ENCODE results near the gene TTC21A.

TTC21A gene

DNA sequence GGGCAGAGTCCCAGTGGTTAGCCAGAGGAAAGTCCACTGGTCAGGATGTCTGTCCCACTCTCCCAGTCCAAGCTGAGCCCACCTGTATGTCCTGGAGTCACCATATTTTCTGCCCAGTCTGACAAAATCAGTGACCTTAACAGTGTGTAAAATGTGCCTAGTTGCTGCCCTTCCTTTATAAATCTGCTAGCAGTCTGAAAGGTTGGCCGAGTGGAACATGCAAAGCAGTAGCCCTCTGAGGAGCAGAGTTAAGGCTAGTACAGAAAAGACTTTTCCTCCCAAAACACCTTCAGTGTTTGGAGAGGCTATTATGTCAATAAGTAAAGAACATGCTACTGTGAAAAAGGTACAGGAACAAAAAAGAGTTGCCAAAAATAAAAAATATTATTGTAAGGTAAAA, 15.3 kb downstream of the TTC21A start:
- DNase-seq: no peak

DNA sequence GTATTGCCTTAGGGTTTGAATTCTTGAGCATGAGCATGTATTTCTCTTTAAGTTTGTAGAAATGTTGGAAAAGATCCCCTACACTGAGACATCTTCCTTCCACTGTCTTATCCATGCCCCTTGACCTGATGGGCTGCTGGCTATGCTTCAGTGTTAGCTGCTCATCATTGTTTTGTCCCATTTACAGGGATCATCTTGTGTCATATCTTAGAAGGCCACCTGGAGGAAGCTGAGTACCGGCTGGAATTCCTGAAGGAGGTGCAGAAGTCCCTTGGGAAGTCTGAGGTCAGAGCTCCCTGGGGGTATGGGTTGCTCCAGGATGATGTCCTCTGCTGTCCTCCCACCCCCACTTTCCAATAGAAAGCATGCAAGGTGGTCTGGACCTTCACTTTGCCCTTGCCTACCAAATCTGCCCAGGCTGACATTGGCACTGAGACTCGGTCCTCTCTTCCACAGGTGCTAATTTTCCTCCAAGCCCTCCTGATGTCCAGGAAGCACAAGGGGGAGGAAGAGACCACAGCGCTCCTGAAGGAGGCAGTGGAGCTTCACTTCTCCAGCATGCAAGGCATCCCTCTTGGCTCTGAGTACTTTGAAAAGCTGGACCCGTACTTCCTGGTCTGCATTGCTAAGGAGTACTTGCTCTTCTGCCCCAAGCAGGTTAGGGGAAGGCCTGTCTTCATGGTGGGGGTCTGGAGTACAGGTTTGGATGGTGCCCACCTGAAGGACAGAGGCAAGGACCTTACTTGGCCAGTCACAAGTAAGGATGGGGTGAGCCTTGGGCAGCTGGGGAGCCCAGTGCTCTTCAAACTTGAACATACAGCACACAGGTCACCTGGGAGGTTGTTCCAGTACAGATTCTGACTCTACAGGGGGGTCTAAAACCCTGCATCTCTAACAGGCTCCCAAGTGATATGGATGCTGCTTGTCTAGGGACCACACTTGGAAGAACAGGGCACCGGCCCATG, 17.7 kb downstream of the TTC21A start:
- DNase-seq: no peak

DNA sequence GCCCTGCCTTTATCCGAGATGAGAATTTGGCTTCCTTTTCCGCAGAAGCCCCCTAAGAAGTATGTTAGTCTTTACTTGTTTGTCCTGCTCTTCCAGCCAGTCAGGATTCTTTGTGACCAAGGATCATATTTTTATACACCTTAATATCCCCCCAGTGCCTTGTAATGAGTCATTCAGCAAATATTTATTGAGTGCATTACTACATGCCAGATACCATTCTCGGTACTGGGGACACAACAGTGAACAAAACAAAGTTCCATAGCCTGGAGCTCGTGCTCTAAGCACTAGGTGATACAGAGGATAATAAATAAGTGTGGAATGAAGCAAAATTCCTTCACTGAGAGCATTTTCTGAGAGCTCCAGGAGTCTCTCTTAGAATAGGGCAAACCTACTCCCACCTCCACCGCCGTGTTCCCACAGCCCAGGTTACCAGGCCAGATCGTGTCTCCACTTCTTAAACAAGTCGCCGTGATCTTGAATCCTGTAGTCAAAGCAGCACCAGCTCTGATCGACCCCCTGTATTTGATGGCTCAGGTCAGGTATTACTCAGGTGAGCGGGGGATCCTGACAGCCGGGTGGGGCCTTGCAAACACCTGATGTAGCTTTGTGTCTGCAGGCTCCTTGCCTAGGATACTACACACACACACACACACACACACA, 18.5 kb downstream of the TTC21A start:
- DNase-seq: no peak

DNA sequence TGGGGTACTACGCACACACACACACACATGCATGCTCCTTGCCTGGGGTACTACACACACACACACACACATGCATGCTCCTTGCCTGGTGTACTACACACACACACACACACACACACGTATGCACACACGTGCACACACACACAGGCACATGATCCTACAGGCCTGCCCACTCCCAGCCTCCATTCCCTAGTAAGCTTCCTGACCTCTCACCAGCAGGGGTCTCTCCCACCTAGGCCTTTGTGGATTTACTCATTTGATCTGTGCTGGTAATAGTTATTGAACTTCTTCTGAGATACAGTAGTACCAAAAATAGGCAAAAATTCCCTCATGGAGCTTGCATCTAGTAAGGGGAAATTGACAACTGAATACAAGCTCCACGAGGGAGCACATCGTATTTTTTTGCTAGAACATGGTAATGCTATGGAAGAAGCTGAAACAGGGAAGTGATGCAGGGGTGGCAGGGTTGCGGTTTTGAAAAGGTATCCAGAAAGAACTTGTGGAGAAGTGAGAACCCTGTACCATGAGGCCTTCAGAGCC, 19.1 kb downstream of the TTC21A start:
- DNase-seq: peak; percentile 13

- no peak for DNase-seq
Measured at GRCh38 chr3:39127269-39127907, 19.9 kb downstream of the TTC21A start.

DNA sequence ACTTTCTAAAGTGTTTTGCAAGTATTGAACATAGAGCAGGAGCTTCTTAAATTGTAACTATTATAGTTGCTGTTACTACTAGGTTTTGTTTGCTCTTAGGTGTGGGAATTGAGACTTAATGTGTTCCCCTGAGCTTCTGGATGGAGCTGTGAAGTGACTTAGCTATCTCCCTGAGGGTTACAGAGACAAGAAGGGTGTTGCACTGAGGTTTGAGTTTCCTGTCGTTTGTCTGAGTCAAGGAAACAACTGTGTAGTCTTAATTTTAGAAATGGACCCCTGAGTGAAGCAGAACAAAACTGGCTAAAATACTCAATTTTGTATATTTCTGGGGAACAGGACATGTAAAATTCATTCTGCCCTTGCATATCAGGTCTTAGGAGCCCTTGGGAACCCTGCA, 20.4 kb downstream of the TTC21A start:
- DNase-seq: no peak

DNA sequence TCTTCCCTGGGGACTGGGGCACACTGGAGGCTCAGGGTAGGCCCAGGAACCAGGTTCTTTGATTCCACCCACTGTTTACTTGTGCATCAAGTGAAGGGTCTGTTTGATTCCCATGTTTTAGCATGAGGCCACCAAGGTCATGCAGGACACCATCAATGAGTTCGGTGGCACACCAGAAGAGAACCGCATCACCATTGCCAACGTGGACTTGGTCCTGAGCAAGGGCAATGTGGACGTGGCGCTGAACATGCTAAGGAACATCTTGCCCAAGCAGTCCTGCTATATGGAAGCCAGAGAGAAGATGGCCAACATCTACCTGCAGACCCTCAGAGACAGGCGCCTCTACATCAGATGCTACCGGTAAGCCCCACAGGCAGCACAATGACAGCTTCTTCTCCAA, 21.5 kb downstream of the TTC21A start:
- no peak for DNase-seq

- no peak for DNase-seq
Measured at GRCh38 chr3:39130026-39130425, 22.5 kb downstream of the TTC21A start.

- DNase-seq: no peak
Measured at GRCh38 chr3:39130693-39131265, 23.3 kb downstream of the TTC21A start.

- no peak for DNase-seq
Measured at GRCh38 chr3:39132096-39133092, 24.9 kb downstream of the TTC21A start.

DNA sequence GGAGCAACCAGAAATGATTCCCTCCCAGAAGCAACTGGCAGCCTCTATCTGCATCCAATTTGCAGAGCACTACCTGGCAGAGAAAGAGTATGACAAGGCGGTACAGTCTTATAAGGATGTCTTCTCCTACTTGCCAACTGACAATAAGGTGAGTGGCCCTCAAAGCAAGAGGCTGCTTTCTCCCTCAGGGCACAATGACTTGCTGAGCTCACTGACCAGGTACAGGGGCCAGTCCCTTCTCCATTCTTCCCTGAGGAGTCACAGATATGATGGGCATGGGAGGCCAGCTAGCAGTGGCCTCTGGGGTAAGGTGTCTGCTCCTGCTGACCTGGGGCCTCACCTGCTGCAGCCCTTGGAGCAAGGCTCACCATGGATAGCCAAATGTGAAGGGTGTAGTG, 25.6 kb downstream of the TTC21A start:
- DNase-seq: no peak

- no peak for DNase-seq
Measured at GRCh38 chr3:39133822-39134221, 26.3 kb downstream of the TTC21A start.

DNA sequence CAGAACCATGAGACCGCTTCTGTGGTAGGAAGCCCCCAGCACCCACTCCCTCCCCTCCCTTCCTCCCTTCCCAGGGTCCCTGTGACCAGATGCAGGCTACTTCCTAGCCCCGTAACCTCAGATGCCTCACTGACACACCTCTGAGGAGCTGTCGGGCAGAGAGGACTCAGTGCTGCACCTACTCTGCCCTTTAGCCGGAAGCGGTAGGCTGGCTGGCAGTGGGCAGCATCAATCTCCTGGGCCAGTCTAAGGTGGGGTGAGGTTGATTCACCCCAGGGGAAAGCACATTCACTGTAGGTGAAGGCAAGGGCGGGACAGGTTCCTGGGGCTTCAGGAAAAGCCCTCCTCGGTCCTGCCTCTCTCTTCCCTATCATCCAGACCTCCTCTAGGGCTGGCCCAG, 26.8 kb downstream of the TTC21A start:
- no peak for DNase-seq

DNA sequence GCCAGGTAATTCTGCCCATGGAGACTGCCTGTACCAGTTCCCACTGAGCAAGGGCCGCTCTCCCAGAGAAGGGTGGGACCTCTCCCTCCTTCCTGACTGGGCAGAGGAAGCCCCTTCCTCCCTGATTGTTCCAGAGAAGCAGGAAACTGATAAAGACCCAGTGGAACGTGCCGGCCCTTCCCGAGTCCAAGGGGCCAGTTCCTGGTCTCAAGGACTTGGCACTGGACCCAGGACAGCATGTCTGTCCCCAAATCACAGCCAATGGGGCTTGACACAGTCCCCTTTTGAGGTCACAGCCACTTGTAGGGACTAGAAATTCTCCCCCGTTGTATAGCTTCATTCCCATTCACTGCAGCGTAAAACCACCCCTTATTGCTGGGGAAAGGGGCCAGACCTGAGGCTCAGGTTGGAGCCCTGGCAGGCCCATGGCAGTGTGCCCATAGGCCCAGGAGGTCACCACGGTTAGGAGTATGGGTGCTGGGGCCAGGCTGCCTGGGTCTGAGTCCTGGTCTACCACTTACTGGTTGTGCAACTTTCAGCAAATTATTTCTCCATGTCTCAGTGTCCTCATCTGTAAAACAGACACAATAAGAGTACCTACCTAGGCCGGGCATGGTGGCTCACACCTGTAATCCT, 27.8 kb downstream of the TTC21A start:
- DNase-seq: no peak

GRCh38 chr3:39136533-39137434, 29.3 kb downstream of the TTC21A start:
- no peak for DNase-seq

- DNase-seq: no peak
Measured at GRCh38 chr3:39137435-39137936, 30.0 kb downstream of the TTC21A start.

DNA sequence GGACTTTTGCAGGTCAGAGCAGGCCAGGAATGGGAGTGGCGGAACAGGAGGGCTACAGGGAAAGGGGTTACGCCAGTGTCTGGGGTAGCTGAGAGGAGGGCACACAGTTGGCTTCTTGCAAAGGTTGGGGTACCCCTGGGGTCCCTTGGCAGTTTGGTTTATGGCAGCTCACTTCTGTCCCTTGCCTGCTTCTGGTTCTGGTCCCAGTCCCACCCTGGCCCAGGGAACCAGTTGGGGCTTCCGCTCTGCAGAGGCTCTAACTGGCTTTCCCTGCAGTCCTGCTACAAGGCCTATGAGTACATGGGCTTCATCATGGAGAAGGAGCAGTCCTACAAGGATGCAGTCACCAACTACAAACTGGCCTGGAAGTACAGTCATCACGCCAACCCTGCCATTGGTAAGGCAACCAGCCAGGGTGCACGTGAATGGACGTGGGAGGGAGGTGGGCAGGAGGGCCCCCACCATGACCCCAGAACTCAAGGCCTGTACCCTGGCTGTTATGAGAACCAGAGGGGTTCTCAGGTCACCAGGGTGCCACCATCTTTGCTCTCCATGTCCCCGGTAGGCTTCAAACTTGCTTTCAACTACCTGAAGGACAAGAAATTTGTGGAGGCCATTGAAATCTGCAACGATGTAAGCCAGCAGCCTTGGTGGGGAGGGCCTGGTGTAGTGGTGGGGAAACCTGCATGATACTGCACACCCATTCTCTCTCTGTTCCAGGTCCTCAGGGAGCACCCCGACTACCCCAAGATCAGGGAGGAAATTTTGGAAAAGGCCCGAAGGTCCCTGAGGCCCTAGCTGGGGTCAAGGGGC, 30.7 kb downstream of the TTC21A start:
- DNase-seq: no peak

DNA sequence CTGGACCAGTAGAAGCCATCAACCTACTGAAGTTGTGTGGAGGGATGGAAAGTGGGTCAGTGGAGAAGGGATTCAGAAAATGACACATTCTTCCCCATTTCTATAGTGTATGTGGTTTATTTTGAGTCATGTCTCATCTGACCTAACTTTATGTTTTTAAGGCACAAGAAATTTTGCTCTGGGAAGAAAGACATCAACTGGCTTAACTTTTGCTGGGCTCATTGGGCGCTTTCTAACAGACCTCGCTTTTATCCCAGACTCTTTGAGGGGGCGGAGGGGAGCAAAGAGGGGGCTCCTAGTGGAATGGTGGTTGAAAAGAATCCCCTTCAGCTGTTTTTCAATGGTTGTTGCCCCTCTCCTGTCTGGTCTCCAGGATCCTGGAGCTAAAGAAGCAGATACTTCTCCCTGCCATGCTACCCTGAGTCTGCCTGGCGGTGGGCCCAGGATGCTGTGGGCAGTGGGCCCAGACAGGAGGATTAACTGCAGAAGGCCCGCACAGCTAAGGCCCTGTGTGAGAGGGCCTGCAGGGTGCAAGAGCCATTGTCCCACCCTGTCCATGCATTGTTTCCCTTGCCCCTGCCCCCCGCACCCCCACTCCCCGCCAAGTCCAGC, 31.4 kb downstream of the TTC21A start:
- no peak for DNase-seq

GRCh38 chr3:39139442-39139841, 32.0 kb downstream of the TTC21A start:
- no peak for DNase-seq
